Neural crest cell (in vitro differentiated cells): Measurements from ENCODE around the gene SNAI1. TPM values are rescaled to one million over a fixed set of nuclear protein-coding genes. Genes with fewer than 3 reads are reported as not detected.

Source experiments
- DNase-seq: peaks from one replicate; pipeline ENCODE4 v3.0.0; 2021; ENCODE audit warnings: low read depth, mixed read lengths, low spot score
- H3K27ac Mint-ChIP-seq: one replicate; pipeline ENCODE4 v1.8.0; 2021; ENCODE audit warnings: mild to moderate bottlenecking, mixed read lengths; ENCODE audit not compliant: unreplicated experiment
- H3K27me3 Mint-ChIP-seq: 2 replicates; pipeline ENCODE4 v1.8.0; 2021; ENCODE audit warnings: low read depth, mild to moderate bottlenecking, mixed read lengths
- H3K36me3 Mint-ChIP-seq: 2 replicates; pipeline ENCODE4 v1.8.0; 2021; ENCODE audit warnings: low read depth, mild to moderate bottlenecking, mixed read lengths
- H3K4me1 Mint-ChIP-seq: 2 replicates; pipeline ENCODE4 v1.8.0; 2021; ENCODE audit warnings: mixed read lengths
- H3K4me3 Mint-ChIP-seq: one replicate; pipeline ENCODE4 v1.8.0; 2021; ENCODE audit warnings: mild to moderate bottlenecking, mixed read lengths
- H3K9me3 Mint-ChIP-seq: 2 replicates; pipeline ENCODE4 v1.8.0; 2021; ENCODE audit warnings: mixed read lengths
- total RNA-seq: library from RNA; stranded (reverse); gene quantifications from 2 replicates; pipeline ENCODE4 v1.2.1, GENCODE V29; 2021
- TF ChIP-seq, protein P1 (sequence below): fragments of 200-600 bp; sonication (generic); conservative IDR thresholded peaks from 2 replicates; pipeline ENCODE4 v1.5.0; 2021; ENCODE audit warnings: antibody characterized with exemption, mild to moderate bottlenecking

Gene SNAI1
- total RNA-seq, 1 donor from 2014 or later = 12.5 TPM

DNA sequence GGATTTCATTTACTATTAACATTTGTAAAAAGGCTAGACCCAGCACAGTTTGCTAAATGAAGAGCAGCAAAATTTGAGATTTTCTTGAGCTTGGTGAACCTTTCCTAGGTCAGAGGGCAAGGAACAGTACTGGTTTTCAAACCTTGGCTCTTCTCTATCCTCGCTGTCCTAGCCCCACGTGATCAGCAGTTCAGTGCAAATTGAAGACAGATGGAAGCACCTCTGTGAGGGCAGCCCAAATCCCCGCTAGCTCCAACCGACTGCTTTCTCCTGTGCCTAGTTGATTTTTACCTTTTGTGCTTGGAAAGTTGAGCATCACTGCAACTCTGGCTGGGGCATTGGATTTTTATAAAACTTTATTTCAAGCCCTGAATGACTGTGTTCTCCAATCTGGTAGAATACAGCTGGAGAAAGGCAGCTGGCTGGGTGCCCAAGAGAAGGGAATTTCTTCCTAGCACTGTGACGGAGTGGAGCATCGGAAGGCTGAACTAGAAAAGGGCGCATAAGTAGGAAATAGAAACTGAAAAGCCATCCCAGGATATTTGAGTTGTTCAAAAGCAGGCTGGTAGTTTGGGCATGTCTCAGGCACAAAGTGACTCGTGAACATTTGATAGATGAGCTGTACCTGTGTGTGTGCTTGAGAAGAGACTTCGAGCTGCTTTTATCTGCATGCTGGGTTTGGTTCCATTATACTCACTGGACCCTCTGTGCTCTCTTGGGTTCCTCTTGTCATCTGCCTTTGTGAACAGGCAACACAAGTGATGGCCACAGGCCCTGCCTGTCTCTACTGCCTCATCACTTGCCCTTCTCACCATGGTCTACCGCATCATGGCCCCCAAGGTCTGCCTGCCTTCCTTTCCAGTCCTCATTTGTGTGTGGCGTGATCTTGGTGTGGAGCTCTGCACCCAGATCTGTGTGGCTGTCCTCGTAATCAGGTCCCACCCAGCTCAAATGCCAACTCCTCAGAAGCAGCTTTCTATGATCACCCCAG lies 44.3 kb upstream of the SNAI1 start:
- no peaks in the 10 kb centered on the region for H3K9me3 Mint-ChIP-seq
- H3K27me3 Mint-ChIP-seq = no peaks in the 10 kb centered on the region

DNA sequence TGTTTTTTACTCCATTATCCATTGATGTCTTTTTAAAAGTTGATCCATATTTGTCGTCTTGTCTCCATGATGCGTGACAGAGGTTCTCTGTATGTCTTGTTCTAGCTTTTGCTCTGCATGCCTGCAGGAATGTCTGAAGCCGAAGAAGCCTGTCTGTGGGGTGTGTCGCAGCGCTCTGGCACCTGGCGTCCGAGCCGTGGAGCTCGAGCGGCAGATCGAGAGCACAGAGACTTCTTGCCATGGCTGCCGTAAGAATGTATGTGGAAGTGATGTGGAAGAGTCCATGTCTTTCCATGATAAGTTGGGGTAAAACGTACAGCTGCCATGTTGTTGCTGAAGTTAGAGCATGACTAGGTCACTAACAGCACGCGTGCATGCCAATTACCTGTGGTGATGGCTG lies 41.3 kb upstream of the SNAI1 start:
- no peak for DNase-seq
- Mint-ChIP-seq H3K27me3 (no peaks in the 10 kb centered on the region), H3K36me3 (peaks cover 3% of the 10 kb centered on the region), H3K27ac (no peak overlapping the region), H3K4me1 (peaks cover 40% of the 10 kb centered on the region), H3K4me3 (peak overlapping the region; percentile 27), H3K9me3 (no peaks in the 10 kb centered on the region)
- TF ChIP-seq, protein P1, sequence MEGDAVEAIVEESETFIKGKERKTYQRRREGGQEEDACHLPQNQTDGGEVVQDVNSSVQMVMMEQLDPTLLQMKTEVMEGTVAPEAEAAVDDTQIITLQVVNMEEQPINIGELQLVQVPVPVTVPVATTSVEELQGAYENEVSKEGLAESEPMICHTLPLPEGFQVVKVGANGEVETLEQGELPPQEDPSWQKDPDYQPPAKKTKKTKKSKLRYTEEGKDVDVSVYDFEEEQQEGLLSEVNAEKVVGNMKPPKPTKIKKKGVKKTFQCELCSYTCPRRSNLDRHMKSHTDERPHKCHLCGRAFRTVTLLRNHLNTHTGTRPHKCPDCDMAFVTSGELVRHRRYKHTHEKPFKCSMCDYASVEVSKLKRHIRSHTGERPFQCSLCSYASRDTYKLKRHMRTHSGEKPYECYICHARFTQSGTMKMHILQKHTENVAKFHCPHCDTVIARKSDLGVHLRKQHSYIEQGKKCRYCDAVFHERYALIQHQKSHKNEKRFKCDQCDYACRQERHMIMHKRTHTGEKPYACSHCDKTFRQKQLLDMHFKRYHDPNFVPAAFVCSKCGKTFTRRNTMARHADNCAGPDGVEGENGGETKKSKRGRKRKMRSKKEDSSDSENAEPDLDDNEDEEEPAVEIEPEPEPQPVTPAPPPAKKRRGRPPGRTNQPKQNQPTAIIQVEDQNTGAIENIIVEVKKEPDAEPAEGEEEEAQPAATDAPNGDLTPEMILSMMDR = no peak

More for the DNA sequence above, 44.3 kb upstream of the SNAI1 start:
- Mint-ChIP-seq H3K4me1 (peaks cover 49% of the 10 kb centered on the region), H3K27ac (no peak overlapping the region), H3K36me3 (peaks cover 3% of the 10 kb centered on the region), H3K4me3 (peak overlapping the region; percentile 98)
- TF ChIP-seq, protein P1 = no peak
- no peak for DNase-seq

DNA sequence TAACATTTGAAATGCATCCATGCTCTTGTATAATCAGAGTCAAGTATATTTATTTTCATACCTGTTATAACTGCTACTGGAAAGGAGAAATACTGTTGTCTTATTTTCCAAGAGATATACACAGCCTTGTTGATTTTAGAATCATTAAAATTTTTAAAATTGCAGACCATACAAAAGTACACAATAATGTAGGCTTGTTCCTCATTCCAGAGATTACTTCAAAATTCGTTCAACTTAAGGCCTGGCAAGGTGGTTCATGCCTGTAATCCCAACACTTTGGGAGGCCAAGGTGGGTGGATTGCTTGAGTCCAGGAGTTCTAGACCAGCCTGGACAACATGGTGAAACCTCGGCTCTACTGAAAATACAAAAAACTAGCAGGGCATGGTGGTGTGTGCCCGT lies 40.5 kb upstream of the SNAI1 start:
- Mint-ChIP-seq H3K4me1 (peaks cover 33% of the 10 kb centered on the region), H3K9me3 (no peaks in the 10 kb centered on the region), H3K4me3 (no peak overlapping the region), H3K36me3 (peaks cover 6% of the 10 kb centered on the region), H3K27me3 (no peaks in the 10 kb centered on the region), H3K27ac (no peak overlapping the region)
- TF ChIP-seq, protein P1 = no peak
- DNase-seq = no peak

DNA sequence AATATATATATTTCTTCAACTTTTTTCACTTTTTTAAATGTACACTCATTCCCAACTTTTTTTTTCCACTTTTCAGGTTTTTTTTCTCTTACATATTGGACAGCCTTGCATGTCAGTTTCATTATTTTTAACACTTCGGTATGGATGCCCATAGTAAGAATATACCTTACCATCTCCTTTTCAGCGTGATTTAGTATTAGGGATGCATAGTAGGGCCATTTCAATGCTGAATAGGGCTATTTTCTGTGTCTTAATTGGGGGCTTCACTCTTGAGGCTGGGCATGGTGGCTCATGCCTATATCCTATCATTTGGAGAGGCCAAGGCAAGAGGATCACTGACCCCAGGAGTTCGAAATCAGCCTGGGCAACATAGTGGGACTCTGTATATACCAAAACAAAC lies 39.8 kb upstream of the SNAI1 start:
- TF ChIP-seq, protein P1 = no peak
- no peak overlapping the region for H3K4me3 Mint-ChIP-seq
- H3K4me1 Mint-ChIP-seq = peaks cover 27% of the 10 kb centered on the region
- DNase-seq = no peak
- H3K27ac Mint-ChIP-seq = no peak overlapping the region
- peaks cover 10% of the 10 kb centered on the region for H3K36me3 Mint-ChIP-seq
- H3K27me3 Mint-ChIP-seq = no peaks in the 10 kb centered on the region
- H3K9me3 Mint-ChIP-seq = no peaks in the 10 kb centered on the region

DNA sequence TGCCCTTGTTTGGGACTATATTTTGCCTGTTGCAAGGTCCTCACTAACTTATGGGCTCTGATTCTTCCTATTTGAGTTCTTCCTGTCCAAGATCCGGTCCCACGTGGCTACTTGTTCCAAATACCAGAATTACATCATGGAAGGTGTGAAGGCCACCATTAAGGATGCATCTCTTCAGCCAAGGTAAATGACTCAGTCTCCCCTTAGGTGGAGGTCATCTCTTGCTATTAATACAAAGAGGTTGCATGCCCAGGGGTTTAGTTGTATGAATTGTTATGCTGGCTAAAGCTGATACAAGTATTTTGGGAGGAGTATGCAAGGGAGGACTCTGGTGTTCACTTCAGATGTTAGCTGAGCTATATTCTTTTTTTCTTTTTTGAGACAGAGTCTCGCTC lies 37.5 kb upstream of the SNAI1 start:
- TF ChIP-seq, protein P1 = no peak
- Mint-ChIP-seq H3K4me1 (peaks cover 8% of the 10 kb centered on the region), H3K9me3 (no peaks in the 10 kb centered on the region), H3K27ac (no peak overlapping the region), H3K36me3 (peaks cover 16% of the 10 kb centered on the region), H3K27me3 (no peaks in the 10 kb centered on the region), H3K4me3 (no peak overlapping the region)
- DNase-seq = no peak
